Spinal cord (tissue), 10 donors: ENCODE data around the gene CTNNBIP1. TPM values are rescaled to one million over a fixed set of nuclear protein-coding genes. Genes with fewer than 3 reads are reported as not detected.

ENCODE experiments used
- DNase-seq, 6 donors: peaks; one replicate each; pipeline versions ENCODE4 v3.0.0 to v3.0.0-alpha.2; 2013 to 2015; ENCODE audit warnings: low spot score in 6 of 6, low read depth in 4 of 6
- H3K27ac ChIP-seq: one replicate; pipeline ENCODE4 v1.5.1; 2013; ENCODE audit warnings: low read depth, low read length, control low read depth
- H3K27me3 ChIP-seq: one replicate; pipeline ENCODE4 v1.6.1; 2013; ENCODE audit warnings: low read length; ENCODE audit not compliant: control insufficient read depth, insufficient read depth
- H3K36me3 ChIP-seq: one replicate; pipeline ENCODE4 v1.6.1; 2013; ENCODE audit warnings: low read length; ENCODE audit not compliant: control insufficient read depth, insufficient read depth
- H3K4me1 ChIP-seq: one replicate; pipeline ENCODE4 v1.6.1; 2013; ENCODE audit warnings: low read length; ENCODE audit not compliant: control insufficient read depth, insufficient read depth
- H3K4me3 ChIP-seq: one replicate; pipeline ENCODE4 v1.5.1; 2013; ENCODE audit warnings: low read depth, low read length, control low read depth
- H3K9me3 ChIP-seq: one replicate; pipeline ENCODE4 v1.6.1; 2013; ENCODE audit warnings: low read length; ENCODE audit not compliant: control insufficient read depth, insufficient read depth
- WGBS: methylation state at CpG from one replicate; pipeline ENCODE4 v1.1.5; 2013; ENCODE audit warnings: missing lambda C conversion rate; ENCODE audit not compliant: insufficient coverage; 5-methylcytosine and 5-hydroxymethylcytosine counted together
- polyA plus RNA-seq, 2 donors: library from polyadenylated mRNA; unstranded; fragments of 120-200 nt; gene quantifications; one replicate each; pipeline ENCODE4 v1.2.1, GENCODE V29; 2013; ENCODE audit not compliant: insufficient read length in 2 of 2
- total RNA-seq, 2 donors: library from RNA; depleted of rRNA in 1 of 2; stranded (reverse); fragments of 120-200 nt in 1 of 2; fragments of >200 nt in 1 of 2; gene quantifications; one replicate each; pipeline versions ENCODE4 v1.2.3 to v1.2.4, GENCODE V29; 2013 to 2014
- donor health status: healthy.

The CTNNBIP1 gene
- total and polyA plus RNA-seq, 4 donors = 30.1 to 69.5 (median 54.2) TPM

DNA sequence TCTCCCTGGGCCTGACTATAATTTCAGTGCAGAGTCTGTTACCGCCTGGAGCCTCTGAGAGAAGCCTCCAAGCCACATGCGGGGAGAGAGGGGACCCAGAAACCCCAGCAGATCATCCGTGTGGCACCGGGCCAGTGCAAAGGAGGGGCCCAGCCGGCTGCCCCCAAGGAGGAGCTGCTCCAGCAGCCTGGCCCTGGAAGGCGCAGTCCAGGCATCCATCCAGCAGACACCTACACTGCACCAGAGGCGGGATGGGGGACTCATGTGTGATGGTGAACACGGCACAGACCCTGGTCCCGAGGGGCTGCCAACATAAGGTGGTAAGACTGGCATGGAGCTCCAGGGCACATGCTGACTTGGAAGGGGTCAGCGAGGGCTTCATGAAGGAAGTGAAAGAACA, 46.7 kb downstream of the CTNNBIP1 start:
- Histone ChIP-seq H3K36me3 (peaks cover 66% of the 10 kb centered on the region), H3K9me3 (no peaks in the 10 kb centered on the region), H3K4me1 (peaks cover 37% of the 10 kb centered on the region), H3K27me3 (no peaks in the 10 kb centered on the region), H3K27ac (no peak overlapping the region), H3K4me3 (no peak overlapping the region)
- 71% methylated on average over 7 of the region's 10 CpGs for WGBS
- no peak for DNase-seq

- Histone ChIP-seq H3K4me1 (peaks cover 27% of the 10 kb centered on the region), H3K27ac (no peak overlapping the region), H3K36me3 (peaks cover 57% of the 10 kb centered on the region), H3K9me3 (no peaks in the 10 kb centered on the region), H3K27me3 (no peaks in the 10 kb centered on the region), H3K4me3 (no peak overlapping the region)
- peak in 1 of 6 donors; percentile 5 for DNase-seq
- whole genome bisulfite sequencing = 51% methylated on average over 8 of the region's 8 CpGs
Observed at GRCh38 chr1:9861360-9861759, 48.7 kb downstream of the CTNNBIP1 start.

DNA sequence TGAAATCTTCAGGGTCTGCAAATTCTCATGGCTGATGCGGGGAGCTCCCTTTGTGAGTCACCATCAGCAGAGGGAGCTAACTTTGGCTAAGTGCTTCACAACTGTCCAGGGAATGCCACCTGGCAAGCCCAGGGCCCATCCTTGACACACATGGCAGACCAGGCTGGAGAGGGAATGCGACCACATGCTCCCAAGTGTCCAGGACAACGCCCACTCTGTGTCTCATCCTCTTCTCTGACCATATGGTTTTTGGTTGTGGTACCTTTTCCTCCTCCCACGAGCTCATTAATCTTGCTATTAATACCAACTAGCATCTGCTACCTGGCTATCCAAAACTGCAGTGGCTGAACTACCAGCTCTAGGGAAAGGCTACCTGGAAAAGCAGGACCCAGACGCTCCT, 49.2 kb downstream of the CTNNBIP1 start:
- peaks cover 52% of the 10 kb centered on the region for H3K36me3 ChIP-seq
- peaks cover 27% of the 10 kb centered on the region for H3K4me1 ChIP-seq
- H3K4me3 ChIP-seq = no peak overlapping the region
- DNase-seq = no peak
- H3K27me3 ChIP-seq = no peaks in the 10 kb centered on the region
- H3K9me3 ChIP-seq = no peaks in the 10 kb centered on the region
- WGBS = 93% methylated on average over 2 of the region's 5 CpGs
- no peak overlapping the region for H3K27ac ChIP-seq

DNA sequence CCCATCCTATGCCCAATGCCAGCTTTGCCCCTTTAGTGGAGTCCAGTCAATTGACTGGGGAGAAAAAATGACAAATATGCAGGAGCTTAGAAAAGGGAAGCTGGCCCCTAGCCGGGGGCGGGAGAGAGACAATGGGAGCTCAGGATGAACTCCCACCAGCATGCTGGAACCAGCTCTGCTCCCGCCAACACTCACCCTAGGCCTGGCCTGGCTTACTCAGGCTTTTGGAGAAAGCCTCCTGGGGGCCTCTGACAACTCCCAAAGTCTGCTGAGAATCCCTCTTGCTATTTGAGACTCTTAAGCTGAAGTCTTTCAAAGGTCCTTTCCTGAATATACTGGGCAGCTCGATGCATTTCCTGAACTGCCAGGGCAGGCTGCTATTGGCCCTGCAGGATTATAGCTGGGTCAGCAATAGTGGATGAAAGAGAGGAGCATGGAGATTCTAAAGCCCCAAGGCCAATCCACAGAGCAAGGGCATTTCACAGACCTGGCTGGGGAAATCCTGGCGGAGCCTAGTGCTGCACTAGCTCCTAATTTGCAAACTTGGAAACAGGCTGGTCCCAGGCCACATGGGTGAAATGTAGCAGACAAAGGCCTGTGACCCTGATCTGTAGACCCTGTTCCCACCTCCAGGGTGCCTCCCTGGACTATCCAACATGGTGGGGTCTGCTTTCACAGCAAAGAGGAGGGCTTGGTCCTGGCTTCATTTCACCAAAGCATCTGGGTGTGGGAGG, 50.6 kb downstream of the CTNNBIP1 start:
- peak in 1 of 6 donors; percentile 6 for DNase-seq
- peaks cover 27% of the 10 kb centered on the region for H3K4me1 ChIP-seq
- H3K4me3 ChIP-seq = no peak overlapping the region
- no peaks in the 10 kb centered on the region for H3K27me3 ChIP-seq
- H3K27ac ChIP-seq = peak overlapping the region; percentile 19
- no peaks in the 10 kb centered on the region for H3K9me3 ChIP-seq
- 65% methylated on average over 3 of the region's 5 CpGs for WGBS
- H3K36me3 ChIP-seq = peaks cover 44% of the 10 kb centered on the region

GRCh38 chr1:9858293-9859035, 51.6 kb downstream of the CTNNBIP1 start:
- WGBS = 99% methylated on average over 6 of the region's 6 CpGs

DNA sequence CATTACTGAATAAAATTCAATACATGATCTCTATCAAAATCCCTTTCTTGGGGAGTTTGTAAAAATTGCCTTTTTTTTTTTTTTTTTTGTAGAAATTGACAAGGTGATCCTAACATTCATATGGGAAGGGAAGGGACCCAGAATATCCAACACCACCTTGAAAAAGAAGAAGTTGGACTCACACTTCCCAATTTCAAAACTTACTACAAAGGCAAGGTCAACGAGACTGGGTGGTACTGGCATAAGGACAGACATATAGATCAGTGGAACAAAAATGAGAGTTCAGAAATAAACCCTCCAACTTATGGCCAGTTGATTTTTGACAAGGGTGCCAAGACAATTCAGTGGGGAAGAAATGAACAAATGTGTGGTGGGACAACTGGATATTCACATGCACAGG, 54.9 kb downstream of the CTNNBIP1 start:
- WGBS = no CpG with 5 or more reads among the region's 1 CpG

More at GRCh38 chr1:9858293-9859035, 51.6 kb downstream of the CTNNBIP1 start:
- DNase-seq = no peak
- H3K4me3 ChIP-seq = no peak overlapping the region
- H3K27ac ChIP-seq = no peak overlapping the region
- peaks cover 20% of the 10 kb centered on the region for H3K4me1 ChIP-seq
- H3K36me3 ChIP-seq = peaks cover 35% of the 10 kb centered on the region
- H3K27me3 ChIP-seq = no peaks in the 10 kb centered on the region
- no peaks in the 10 kb centered on the region for H3K9me3 ChIP-seq

GRCh38 chr1:9853249-9853595, 56.8 kb downstream of the CTNNBIP1 start:
- H3K36me3 ChIP-seq = peaks cover 26% of the 10 kb centered on the region
- no peak overlapping the region for H3K4me3 ChIP-seq
- H3K27ac ChIP-seq = no peak overlapping the region
- H3K9me3 ChIP-seq = no peaks in the 10 kb centered on the region
- peaks cover 31% of the 10 kb centered on the region for H3K4me1 ChIP-seq
- WGBS = 100% methylated on average over 2 of the region's 4 CpGs
- no peak for DNase-seq
- H3K27me3 ChIP-seq = no peaks in the 10 kb centered on the region

More for the DNA sequence above, 54.9 kb downstream of the CTNNBIP1 start:
- no peak overlapping the region for H3K4me3 ChIP-seq
- no peaks in the 10 kb centered on the region for H3K27me3 ChIP-seq
- DNase-seq = no peak
- H3K27ac ChIP-seq = no peak overlapping the region
- H3K4me1 ChIP-seq = peaks cover 36% of the 10 kb centered on the region
- peaks cover 28% of the 10 kb centered on the region for H3K36me3 ChIP-seq
- H3K9me3 ChIP-seq = no peaks in the 10 kb centered on the region

DNA sequence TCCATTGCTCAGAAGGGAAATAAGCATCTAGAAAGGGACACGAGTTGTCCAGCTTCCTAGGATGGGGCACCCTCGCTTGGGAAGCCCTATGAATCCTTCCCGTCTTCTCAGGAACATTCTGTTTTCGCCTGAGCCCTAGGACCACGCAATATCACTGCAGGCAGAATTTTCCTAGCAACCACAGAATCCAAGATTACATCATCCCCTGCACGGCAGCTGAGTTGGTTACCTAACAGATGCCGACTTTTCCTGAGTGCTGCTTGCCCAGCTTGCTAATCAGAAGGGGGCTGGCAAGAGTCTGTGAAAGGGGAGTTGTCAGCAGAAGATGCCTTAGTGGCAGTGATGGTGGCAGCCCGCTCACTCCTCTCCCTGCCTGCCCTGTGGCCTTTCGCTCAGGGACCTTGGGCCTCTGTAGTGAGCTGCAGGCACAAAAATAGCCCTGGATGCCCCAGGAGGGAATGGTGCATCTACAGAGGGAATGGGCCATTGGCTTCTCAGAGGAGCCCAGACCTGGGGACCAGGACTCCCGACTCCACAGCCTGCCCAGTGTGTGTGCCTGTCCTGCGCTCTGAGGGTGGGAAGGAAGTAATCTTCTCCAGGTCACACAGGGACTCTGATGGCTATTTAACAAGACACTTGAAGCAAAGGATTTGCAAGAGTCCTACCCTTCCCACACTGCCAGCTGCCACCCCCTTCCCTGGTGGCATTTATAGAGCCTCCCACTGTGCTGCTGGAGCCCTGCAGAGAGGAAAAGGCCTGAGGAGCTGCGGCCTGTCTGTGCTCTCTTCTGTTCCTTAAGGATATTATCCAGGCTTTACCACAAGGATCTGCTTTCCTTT, 57.4 kb downstream of the CTNNBIP1 start:
- no peak overlapping the region for H3K27ac ChIP-seq
- peak in 2 of 6 donors; percentile 75 to 91 for DNase-seq
- H3K4me3 ChIP-seq = no peak overlapping the region

DNA sequence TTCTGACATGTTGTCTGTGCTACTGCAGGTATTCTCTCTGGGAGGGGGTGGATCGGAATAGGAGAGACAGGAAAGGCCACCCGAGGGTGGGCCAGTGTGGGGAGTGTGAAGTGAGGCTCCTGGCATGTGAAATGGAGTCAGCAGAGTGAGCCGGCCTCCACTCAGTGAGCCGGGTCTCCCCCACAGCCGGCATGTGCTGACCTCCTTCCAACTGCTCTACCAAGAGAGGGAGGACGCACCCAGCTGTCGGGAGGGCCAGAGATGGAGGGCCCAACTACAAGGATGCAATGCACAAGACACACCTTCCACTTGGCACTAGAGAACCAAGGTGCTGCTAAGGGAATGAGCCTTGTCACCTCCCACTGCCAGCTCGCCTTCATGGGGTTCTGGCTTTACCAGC, 58.1 kb downstream of the CTNNBIP1 start:
- Histone ChIP-seq H3K9me3 (no peaks in the 10 kb centered on the region), H3K4me3 (no peak overlapping the region), H3K4me1 (peaks cover 32% of the 10 kb centered on the region), H3K36me3 (peaks cover 23% of the 10 kb centered on the region), H3K27me3 (no peaks in the 10 kb centered on the region), H3K27ac (no peak overlapping the region)
- WGBS = 81% methylated on average over 4 of the region's 8 CpGs
- no peak for DNase-seq

More for the DNA sequence above, 57.4 kb downstream of the CTNNBIP1 start:
- H3K9me3 ChIP-seq = no peaks in the 10 kb centered on the region
- WGBS = 42% methylated on average over 7 of the region's 12 CpGs
- peaks cover 31% of the 10 kb centered on the region for H3K4me1 ChIP-seq
- peaks cover 23% of the 10 kb centered on the region for H3K36me3 ChIP-seq
- no peaks in the 10 kb centered on the region for H3K27me3 ChIP-seq
